Lower lobe of right lung (tissue), 2 donors: ENCODE measurements around the gene APLN. TPM values are rescaled to one million over a fixed set of nuclear protein-coding genes. Genes with fewer than 3 reads are reported as not detected.

Experiments
- ATAC-seq, 2 donors: fragments of 200-7000 bp; cut with Tn5 transposase; one replicate each; pipeline ENCODE4 v1.9.1; 2020 to 2022; ENCODE audit warnings: mild to moderate bottlenecking in 2 of 2, moderate library complexity in 2 of 2
- DNase-seq: peaks from one replicate; pipeline ENCODE4 v3.0.0-alpha.2; 2020
- H3K27ac ChIP-seq: fragments of 200-600 bp; one replicate; pipeline ENCODE4 v1.8.0; 2022
- H3K27me3 ChIP-seq: fragments of 200-600 bp; one replicate; pipeline ENCODE4 v1.8.0; 2022; ENCODE audit warnings: low read depth
- H3K36me3 ChIP-seq: fragments of 200-600 bp; one replicate; pipeline ENCODE4 v1.8.0; 2022; ENCODE audit warnings: mild to moderate bottlenecking
- H3K4me1 ChIP-seq: fragments of 200-600 bp; one replicate; pipeline ENCODE4 v1.8.0; 2022
- H3K4me3 ChIP-seq: fragments of 200-600 bp; one replicate; pipeline ENCODE4 v1.8.0; 2022; ENCODE audit warnings: mild to moderate bottlenecking
- H3K9me3 ChIP-seq: fragments of 200-600 bp; one replicate; pipeline ENCODE4 v1.8.0; 2022
- intact Hi-C: fragments of 100-400 bp; cut with DNase I; formaldehyde crosslinking; loops from one replicate; pipeline ENCODE4 v1.11.0; 2022
- total RNA-seq: library from RNA; stranded (reverse); fragmentation: NEBNext Ultra II Directional; extraction: Animal tissue kit (Norgen Biotek cat#: 25700); gene quantifications from one replicate; pipeline ENCODE4 v1.2.1, GENCODE V29; 2021
- TF ChIP-seq, protein P1 (sequence below): fragments of 200-600 bp; IDR thresholded peaks from one replicate; pipeline ENCODE4 v1.8.0; 2022; ENCODE audit warnings: antibody characterized with exemption, mild to moderate bottlenecking
- donor health status: DM: no; HTN: yes; CAD: no; lungs with severe emphysema.

APLN gene
- total RNA-seq, 1 donor from 2014 or later = 4.2 TPM

DNA sequence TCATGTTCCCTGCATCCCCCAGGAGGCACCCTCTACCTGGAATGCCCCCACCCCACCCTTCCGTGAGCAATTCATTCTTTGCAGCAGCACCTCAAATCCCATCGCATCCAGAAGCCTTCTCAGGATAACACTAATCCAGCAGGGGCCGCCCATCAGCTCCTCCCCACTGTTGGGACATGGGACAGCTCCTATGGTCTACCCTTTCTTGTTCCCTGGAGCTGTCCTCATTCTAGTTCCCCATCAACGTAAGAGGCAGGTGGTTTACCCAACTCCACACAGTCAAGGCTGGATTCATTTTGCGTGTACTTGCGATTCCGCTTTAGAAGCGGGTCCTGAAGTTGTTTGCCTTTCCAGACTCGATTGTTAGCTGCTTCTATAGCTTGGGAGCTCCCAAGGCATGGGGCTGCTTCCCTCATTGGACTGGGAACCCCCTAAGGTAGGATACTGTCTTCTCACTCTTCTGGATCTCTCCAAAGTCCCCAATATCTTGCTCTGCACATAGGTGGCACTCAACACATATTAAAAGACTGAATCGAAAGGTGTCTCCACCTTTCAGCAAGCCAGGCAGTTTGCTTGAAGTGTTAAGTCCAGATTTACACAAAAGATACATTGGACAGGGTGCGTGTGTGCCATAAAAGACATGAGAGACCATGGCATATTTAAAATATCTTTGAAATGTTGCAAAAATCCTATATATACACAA lies 942 bp upstream of the APLN start:
- ATAC-seq (no peak), DNase-seq (no peak)
- H3K4me1 ChIP-seq = peaks cover 6% of the 10 kb centered on the region
- no peaks in the 10 kb centered on the region for H3K27me3 ChIP-seq
- intact Hi-C loops = loop anchor here (10.0 kb wide), 1 partner anchor 59 kb away; no protein-coding TSS in a partner anchor
- no peak overlapping the region for H3K4me3 ChIP-seq
- H3K9me3 ChIP-seq = no peaks in the 10 kb centered on the region
- no peak overlapping the region for H3K27ac ChIP-seq
- TF ChIP-seq, protein P1, sequence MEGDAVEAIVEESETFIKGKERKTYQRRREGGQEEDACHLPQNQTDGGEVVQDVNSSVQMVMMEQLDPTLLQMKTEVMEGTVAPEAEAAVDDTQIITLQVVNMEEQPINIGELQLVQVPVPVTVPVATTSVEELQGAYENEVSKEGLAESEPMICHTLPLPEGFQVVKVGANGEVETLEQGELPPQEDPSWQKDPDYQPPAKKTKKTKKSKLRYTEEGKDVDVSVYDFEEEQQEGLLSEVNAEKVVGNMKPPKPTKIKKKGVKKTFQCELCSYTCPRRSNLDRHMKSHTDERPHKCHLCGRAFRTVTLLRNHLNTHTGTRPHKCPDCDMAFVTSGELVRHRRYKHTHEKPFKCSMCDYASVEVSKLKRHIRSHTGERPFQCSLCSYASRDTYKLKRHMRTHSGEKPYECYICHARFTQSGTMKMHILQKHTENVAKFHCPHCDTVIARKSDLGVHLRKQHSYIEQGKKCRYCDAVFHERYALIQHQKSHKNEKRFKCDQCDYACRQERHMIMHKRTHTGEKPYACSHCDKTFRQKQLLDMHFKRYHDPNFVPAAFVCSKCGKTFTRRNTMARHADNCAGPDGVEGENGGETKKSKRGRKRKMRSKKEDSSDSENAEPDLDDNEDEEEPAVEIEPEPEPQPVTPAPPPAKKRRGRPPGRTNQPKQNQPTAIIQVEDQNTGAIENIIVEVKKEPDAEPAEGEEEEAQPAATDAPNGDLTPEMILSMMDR = no peak
- no peaks in the 10 kb centered on the region for H3K36me3 ChIP-seq

DNA sequence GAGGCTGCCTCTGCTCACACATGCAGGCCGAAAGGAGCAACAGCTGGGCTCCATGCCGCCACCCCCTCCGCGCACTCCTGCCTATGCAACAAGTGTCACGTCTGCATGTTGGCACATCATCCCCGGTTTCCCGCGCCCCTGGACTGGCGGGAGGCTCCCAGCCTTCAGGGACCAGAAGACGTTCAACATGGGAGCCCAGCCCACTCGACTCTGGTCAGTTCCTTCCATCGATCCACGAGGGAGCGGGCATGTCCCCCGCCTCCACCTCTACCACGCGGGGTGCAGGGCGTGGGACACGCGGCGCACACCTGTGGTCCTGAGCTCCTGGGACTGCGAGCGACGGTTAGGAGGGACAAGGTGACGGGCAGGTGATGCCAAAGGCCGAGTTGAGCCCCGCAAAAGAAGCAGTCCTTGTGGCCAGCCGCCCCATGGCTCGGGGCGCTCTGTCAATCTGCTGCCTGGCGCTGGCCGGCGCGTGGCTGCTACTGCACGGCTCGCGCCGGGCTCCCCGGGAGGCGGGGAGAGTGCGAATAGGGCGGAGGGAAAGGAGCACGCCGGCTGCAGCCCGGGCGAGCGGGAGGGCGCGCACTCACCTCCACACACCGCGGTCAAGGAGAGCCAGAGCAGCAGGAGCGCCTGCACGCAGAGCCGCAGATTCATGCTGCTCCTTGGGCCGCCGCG lies 645 bp downstream of the APLN start:
- H3K9me3 ChIP-seq = no peaks in the 10 kb centered on the region
- H3K4me1 ChIP-seq = peaks cover 6% of the 10 kb centered on the region
- ATAC-seq = peak; percentile 75 to 78
- no peaks in the 10 kb centered on the region for H3K27me3 ChIP-seq
- TF ChIP-seq, protein P1 = no peak
- intact Hi-C loops = loop anchor here (10.0 kb wide), 1 partner anchor 61 kb away; no protein-coding TSS in a partner anchor
- H3K27ac ChIP-seq = no peak overlapping the region
- no peak for DNase-seq
- no peaks in the 10 kb centered on the region for H3K36me3 ChIP-seq
- H3K4me3 ChIP-seq = peak overlapping the region; percentile 52

GRCh38 chrX:129653181-129653970 lies 1.4 kb downstream of the APLN start:
- DNase-seq (no peak), ATAC-seq (no peak)
- no peak overlapping the region for H3K27ac ChIP-seq
- intact Hi-C loops = loop anchor here (10.0 kb wide), 1 partner anchor 61 kb away; no protein-coding TSS in a partner anchor
- H3K36me3 ChIP-seq = no peaks in the 10 kb centered on the region
- no peaks in the 10 kb centered on the region for H3K27me3 ChIP-seq
- TF ChIP-seq, protein P1 = no peak
- no peak overlapping the region for H3K4me3 ChIP-seq
- H3K4me1 ChIP-seq = peaks cover 6% of the 10 kb centered on the region
- no peaks in the 10 kb centered on the region for H3K9me3 ChIP-seq

DNA sequence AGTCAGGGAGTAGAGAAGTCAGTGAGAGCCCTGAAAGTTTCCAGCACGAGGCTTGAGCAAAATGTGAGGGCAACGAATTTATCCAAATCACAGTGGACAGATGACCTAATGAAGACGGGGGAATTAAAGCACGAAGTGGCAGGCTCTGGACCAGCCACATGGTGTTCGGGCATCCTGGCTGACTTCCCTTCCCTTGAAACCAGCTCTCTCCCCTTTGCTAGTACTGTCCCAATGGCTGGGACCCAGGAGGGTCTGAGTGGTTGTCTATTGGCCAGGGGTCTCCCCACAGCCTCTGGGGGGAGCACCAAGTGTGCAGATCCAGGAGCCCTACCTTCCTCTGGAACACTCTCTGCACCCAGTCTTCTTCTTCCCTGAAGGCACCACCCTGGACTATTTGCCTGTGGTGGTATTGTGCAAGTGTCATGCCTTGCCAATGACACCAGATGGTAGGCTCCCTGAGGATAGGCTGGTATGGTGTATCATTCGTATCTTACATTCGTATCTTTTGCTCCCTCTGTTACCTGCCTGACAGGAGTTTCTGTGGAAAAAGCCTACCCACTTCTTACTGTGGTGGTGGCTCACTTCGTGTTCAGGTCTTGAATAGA lies 2.1 kb downstream of the APLN start:
- Histone ChIP-seq H3K9me3 (no peaks in the 10 kb centered on the region), H3K4me1 (peaks cover 6% of the 10 kb centered on the region), H3K4me3 (no peak overlapping the region), H3K27ac (no peak overlapping the region), H3K36me3 (no peaks in the 10 kb centered on the region), H3K27me3 (no peaks in the 10 kb centered on the region)
- no peak for ATAC-seq
- intact Hi-C loops = loop anchor here (10.0 kb wide), 1 partner anchor 62 kb away; no protein-coding TSS in a partner anchor
- no peak for DNase-seq
- TF ChIP-seq, protein P1 = no peak
